Calu3 (cell line): ENCODE results near the gene ACOX1. TPM values are rescaled to one million over a fixed set of nuclear protein-coding genes. Genes with fewer than 3 reads are reported as not detected.

Experiments used
- BruUV-seq: library from RNA; stranded (reverse); fragments of 400-500 nt; replicated peaks from 2 replicates; lab custom pipeline; 2021; lab: Mats Ljungman, UMichigan
- CTCF ChIA-PET: fragments of 300-600 bp; sonication (Branson Sonifier 250); formaldehyde crosslinking; loops from one replicate; lab custom pipeline; 2022; ENCODE audit warnings: antibody characterized with exemption; lab: Charles Lee
- DNase-seq: peaks from one replicate; pipeline ENCODE4 v3.0.0; 2022
- H3K27ac Mint-ChIP-seq: one replicate; pipeline ENCODE4 v1.8.0; 2022; ENCODE audit warnings: mixed read lengths; ENCODE audit not compliant: unreplicated experiment
- H3K27me3 Mint-ChIP-seq: one replicate; pipeline ENCODE4 v1.8.0; 2022; ENCODE audit warnings: mixed read lengths; ENCODE audit not compliant: unreplicated experiment
- H3K36me3 Mint-ChIP-seq: one replicate; pipeline ENCODE4 v1.8.0; 2022; ENCODE audit warnings: mild to moderate bottlenecking, moderate library complexity, mixed read lengths; ENCODE audit not compliant: insufficient read depth, unreplicated experiment
- H3K4me1 Mint-ChIP-seq: one replicate; pipeline ENCODE4 v1.8.0; 2022; ENCODE audit warnings: mild to moderate bottlenecking, low read depth, mixed read lengths; ENCODE audit not compliant: unreplicated experiment
- H3K4me3 Mint-ChIP-seq: one replicate; pipeline ENCODE4 v1.8.0; 2022; ENCODE audit warnings: mild to moderate bottlenecking, low read depth, moderate library complexity, mixed read lengths; ENCODE audit not compliant: unreplicated experiment
- H3K9me3 Mint-ChIP-seq: one replicate; pipeline ENCODE4 v1.8.0; 2022; ENCODE audit warnings: low read depth, mixed read lengths; ENCODE audit not compliant: unreplicated experiment
- CTCF ChIP-seq: fragments of 200-600 bp; IDR thresholded peaks from one replicate; pipeline ENCODE4 v1.8.0; 2022; ENCODE audit warnings: antibody characterized with exemption; ENCODE audit not compliant: unreplicated experiment
- intact Hi-C: fragments of 100-400 bp; cut with micrococcal nuclease; formaldehyde crosslinking; loops from one replicate; pipeline ENCODE4 v1.10.0; 2022; ENCODE audit not compliant: unreplicated experiment
- total RNA-seq: library from RNA; stranded (reverse); gene quantifications from 2 replicates; pipeline ENCODE4 v1.2.3, GENCODE V29; 2022

ACOX1 gene
- total RNA-seq, 1 experiment from 2014 or later = 53.1 TPM

DNA sequence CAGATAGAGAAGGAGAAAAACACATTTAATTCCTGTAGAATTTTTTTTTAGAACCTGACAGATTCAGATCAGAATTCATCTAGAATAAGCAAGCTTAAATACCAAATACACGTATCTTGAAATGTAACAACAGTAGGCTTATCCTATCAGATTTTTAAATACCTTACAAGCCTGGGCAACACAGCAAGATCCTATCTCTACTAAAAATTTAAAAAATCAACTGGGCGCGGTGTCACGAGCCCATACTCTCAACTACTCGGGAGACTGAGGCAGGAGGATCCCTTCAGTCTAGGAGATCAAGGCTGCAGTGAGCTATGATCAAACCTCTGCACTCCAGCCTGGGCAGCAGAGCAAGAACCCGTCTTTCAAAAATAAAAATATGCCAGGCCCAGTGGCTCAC, 13.5 kb downstream of the ACOX1 start:
- no peak for TF ChIP-seq CTCF
- Mint-ChIP-seq H3K4me1 (peaks cover 9% of the 10 kb centered on the region), H3K27ac (no peak overlapping the region), H3K9me3 (no peaks in the 10 kb centered on the region), H3K36me3 (peaks cover 18% of the 10 kb centered on the region), H3K27me3 (no peaks in the 10 kb centered on the region), H3K4me3 (no peak overlapping the region)
- no TSS peak for BruUV-seq
- intact Hi-C loops = no loop called here
- DNase-seq = no peak
- CTCF ChIA-PET = interaction anchor here (0.6 to 1.4 kb wide), 3 partner anchors 14 to 110 kb away, joined by 3 to 6 read pairs (median 3); partner anchors contain the start of gene WBP2

DNA sequence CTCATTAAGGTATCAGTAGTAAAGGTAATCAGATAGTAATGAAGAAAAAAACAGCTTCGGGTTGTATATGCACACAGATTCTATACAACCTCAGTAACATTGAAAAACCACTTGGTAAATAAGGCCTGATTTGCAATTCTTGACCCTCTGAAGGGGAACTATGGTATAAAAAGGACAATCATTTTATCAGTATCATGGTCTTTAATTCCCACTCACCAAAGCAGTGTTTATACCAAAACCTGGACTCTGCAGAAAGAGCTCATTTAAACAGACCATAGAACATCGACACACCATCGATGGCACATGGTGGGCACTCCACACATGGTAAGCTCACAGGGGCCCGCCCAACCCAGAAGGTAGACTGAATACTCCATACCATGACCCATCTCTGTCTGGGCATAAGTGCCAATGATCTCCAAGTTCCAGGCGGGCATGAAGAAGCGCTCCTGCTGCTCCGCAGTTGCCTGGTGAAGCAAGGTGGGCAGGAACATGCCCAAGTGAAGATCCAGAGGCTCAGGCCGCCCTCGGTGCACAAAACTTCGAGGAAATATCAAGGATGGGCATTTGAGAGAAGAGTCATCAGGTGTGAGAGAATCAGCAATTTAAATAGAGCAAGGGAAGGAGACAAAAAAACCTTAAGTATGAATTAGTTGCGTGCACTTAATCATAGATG, 19.0 kb downstream of the ACOX1 start:
- DNase-seq = no peak
- peaks cover 7% of the 10 kb centered on the region for H3K4me1 Mint-ChIP-seq
- H3K27me3 Mint-ChIP-seq = no peaks in the 10 kb centered on the region
- BruUV-seq = no TSS peak
- no peak overlapping the region for H3K4me3 Mint-ChIP-seq
- intact Hi-C loops = no loop called here
- no peak overlapping the region for H3K27ac Mint-ChIP-seq
- peaks cover 24% of the 10 kb centered on the region for H3K36me3 Mint-ChIP-seq
- no peaks in the 10 kb centered on the region for H3K9me3 Mint-ChIP-seq
- CTCF ChIA-PET = interaction anchor here (0.7 kb wide), 1 partner anchor 14 kb away, joined by 3 read pairs; no protein-coding TSS in a partner anchor
- TF ChIP-seq CTCF = no peak

DNA sequence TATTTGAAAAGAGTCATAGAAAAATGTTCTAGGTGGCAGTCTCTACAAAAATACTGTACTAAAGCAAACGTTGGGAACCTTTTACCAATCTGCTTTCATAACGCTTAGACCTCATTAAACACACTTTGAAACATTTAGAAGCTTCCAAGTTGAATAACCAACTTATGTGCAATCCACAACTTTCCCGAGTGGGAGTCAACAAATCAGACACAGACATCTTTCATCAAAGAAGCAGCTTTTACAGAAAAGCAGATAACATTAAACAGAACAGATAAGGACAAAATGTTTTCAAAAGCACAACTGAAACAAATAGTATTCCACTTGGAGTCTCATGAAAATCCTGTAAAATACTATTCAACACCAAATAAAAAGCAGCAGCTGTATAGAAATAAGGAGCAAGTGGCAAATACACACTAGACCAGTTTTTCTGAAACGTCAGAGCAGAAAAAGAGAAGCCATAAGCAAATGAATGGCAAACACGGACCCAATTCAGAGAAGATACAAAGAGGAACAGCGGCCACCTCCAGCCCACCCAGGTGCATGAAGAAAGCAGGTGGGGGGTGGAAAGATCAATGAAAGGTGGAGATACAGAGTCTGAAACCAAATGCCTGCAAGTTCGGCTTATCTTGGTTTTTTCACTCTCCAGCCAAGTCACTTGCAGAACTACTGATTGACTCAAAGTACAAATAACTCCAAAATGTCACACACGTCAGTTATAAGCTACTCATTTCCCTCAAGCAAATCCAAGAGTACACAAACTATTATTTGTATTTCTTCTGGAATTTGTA, 19.7 kb downstream of the ACOX1 start:
- no peak for TF ChIP-seq CTCF
- Mint-ChIP-seq H3K9me3 (no peaks in the 10 kb centered on the region), H3K4me1 (peaks cover 7% of the 10 kb centered on the region), H3K27ac (no peak overlapping the region), H3K4me3 (no peak overlapping the region), H3K27me3 (no peaks in the 10 kb centered on the region), H3K36me3 (peaks cover 20% of the 10 kb centered on the region)
- DNase-seq = no peak
- intact Hi-C loops = no loop called here
- CTCF ChIA-PET = interaction anchor here (0.7 kb wide), 1 partner anchor 14 kb away, joined by 3 read pairs; no protein-coding TSS in a partner anchor
- no TSS peak for BruUV-seq

GRCh38 chr17:75950855-75951554, 28.0 kb downstream of the ACOX1 start:
- CTCF ChIA-PET = interaction anchor here (1.2 kb wide), 1 partner anchor 15 kb away, joined by 3 read pairs; no protein-coding TSS in a partner anchor
- intact Hi-C loops = no loop called here
- DNase-seq = no peak
- no TSS peak for BruUV-seq
- no peak for TF ChIP-seq CTCF
- Mint-ChIP-seq H3K4me1 (no peaks in the 10 kb centered on the region), H3K4me3 (no peak overlapping the region), H3K27ac (no peak overlapping the region), H3K36me3 (peaks cover 73% of the 10 kb centered on the region), H3K27me3 (no peaks in the 10 kb centered on the region), H3K9me3 (no peaks in the 10 kb centered on the region)
